ENCODE data around the gene IQCH. TPM values are rescaled to one million over a fixed set of nuclear protein-coding genes. Genes with fewer than 3 reads are reported as not detected.

IQCH gene
- total RNA-seq, 2 donors from 2014 or later, result 5.8 to 9.5 TPM

GRCh38 chr15:67405208-67406191 is 150.9 kb downstream of the IQCH start:
- Histone ChIP-seq H3K27ac (no peak overlapping the region), H3K27me3 (replicated peaks; ENCODE audit: insufficient read depth) (no peaks in the 10 kb centered on the region), H3K9me3 (no peaks in the 10 kb centered on the region), H3K36me3 (no peaks in the 10 kb centered on the region), H3K4me1 (replicated peaks) (no peaks in the 10 kb centered on the region), H3K4me3 (no peak overlapping the region)
- DNase-seq (ENCODE audit: low spot score), result peak; percentile 7
- 62% methylated on average over 4 of the region's 4 CpGs for WGBS
- intact Hi-C loops (cut with DNase I), result no loop called here
- TF ChIP-seq POLR2A (IDR thresholded peaks at IDR 0.05) (no peak), POLR2AphosphoS5 (IDR thresholded peaks at IDR 0.05) (no peak)
- TF ChIP-seq, protein P1, sequence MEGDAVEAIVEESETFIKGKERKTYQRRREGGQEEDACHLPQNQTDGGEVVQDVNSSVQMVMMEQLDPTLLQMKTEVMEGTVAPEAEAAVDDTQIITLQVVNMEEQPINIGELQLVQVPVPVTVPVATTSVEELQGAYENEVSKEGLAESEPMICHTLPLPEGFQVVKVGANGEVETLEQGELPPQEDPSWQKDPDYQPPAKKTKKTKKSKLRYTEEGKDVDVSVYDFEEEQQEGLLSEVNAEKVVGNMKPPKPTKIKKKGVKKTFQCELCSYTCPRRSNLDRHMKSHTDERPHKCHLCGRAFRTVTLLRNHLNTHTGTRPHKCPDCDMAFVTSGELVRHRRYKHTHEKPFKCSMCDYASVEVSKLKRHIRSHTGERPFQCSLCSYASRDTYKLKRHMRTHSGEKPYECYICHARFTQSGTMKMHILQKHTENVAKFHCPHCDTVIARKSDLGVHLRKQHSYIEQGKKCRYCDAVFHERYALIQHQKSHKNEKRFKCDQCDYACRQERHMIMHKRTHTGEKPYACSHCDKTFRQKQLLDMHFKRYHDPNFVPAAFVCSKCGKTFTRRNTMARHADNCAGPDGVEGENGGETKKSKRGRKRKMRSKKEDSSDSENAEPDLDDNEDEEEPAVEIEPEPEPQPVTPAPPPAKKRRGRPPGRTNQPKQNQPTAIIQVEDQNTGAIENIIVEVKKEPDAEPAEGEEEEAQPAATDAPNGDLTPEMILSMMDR (IDR thresholded peaks at IDR 0.05), result no peak

- Histone ChIP-seq H3K36me3 (no peaks in the 10 kb centered on the region), H3K4me1 (replicated peaks) (no peaks in the 10 kb centered on the region), H3K9me3 (no peaks in the 10 kb centered on the region), H3K27ac (no peak overlapping the region), H3K4me3 (no peak overlapping the region), H3K27me3 (replicated peaks; ENCODE audit: insufficient read depth) (no peaks in the 10 kb centered on the region)
- no peak for DNase-seq (ENCODE audit: low spot score)
- TF ChIP-seq, protein P1 (IDR thresholded peaks at IDR 0.05), result no peak
- TF ChIP-seq POLR2A (IDR thresholded peaks at IDR 0.05) (no peak), POLR2AphosphoS5 (IDR thresholded peaks at IDR 0.05) (no peak)
- intact Hi-C loops (cut with DNase I), result no loop called here
- 76% methylated on average over 1 of the region's 1 CpG for WGBS
Measured at GRCh38 chr15:67406257-67406861, 151.8 kb downstream of the IQCH start.

DNA sequence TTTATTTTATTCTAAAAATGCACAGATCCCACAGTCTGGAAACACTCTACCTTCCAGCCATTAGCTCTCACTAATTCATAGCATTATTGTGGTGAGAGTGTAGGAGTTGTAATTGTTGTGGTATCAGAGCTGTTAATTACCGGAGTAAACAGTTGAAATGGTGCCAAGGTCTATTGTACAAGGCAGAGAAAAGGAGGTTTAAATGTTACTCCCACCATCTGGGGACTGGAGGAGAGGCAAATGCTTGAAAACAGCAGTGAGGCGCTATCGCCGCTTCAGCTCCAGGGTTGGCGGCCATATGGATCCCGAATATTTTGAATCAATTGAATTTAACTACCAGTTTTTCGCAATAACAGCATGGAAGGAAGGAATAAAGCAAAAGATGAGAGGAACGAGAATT is 153.2 kb downstream of the IQCH start:
- Histone ChIP-seq H3K36me3 (no peaks in the 10 kb centered on the region), H3K27me3 (replicated peaks; ENCODE audit: insufficient read depth) (no peaks in the 10 kb centered on the region), H3K4me3 (no peak overlapping the region), H3K27ac (no peak overlapping the region), H3K9me3 (no peaks in the 10 kb centered on the region), H3K4me1 (replicated peaks) (no peaks in the 10 kb centered on the region)
- TF ChIP-seq, protein P1 (IDR thresholded peaks at IDR 0.05), result no peak
- TF ChIP-seq POLR2A (IDR thresholded peaks at IDR 0.05) (no peak), POLR2AphosphoS5 (IDR thresholded peaks at IDR 0.05) (no peak)
- WGBS, result 92% methylated on average over 8 of the region's 8 CpGs
- intact Hi-C loops (cut with DNase I), result no loop called here
- DNase-seq (ENCODE audit: low spot score), result no peak

- H3K27ac ChIP-seq, result no peak overlapping the region
- DNase-seq (ENCODE audit: low spot score), result no peak
- H3K4me1 ChIP-seq (replicated peaks), result no peaks in the 10 kb centered on the region
- no peaks in the 10 kb centered on the region for H3K9me3 ChIP-seq
- H3K27me3 ChIP-seq (replicated peaks; ENCODE audit: insufficient read depth), result no peaks in the 10 kb centered on the region
- H3K36me3 ChIP-seq, result no peaks in the 10 kb centered on the region
- intact Hi-C loops (cut with DNase I), result no loop called here
- WGBS, result 82% methylated on average over 6 of the region's 6 CpGs
- no peak for TF ChIP-seq POLR2A (IDR thresholded peaks at IDR 0.05)
- TF ChIP-seq, protein P1 (IDR thresholded peaks at IDR 0.05), result no peak
- no peak for TF ChIP-seq POLR2AphosphoS5 (IDR thresholded peaks at IDR 0.05)
- H3K4me3 ChIP-seq, result no peak overlapping the region
Measured at GRCh38 chr15:67409175-67409574, 154.6 kb downstream of the IQCH start.
